ENCODE measurements around the gene ZNF169. TPM values are rescaled to one million over a fixed set of nuclear protein-coding genes. Genes with fewer than 3 reads are reported as not detected.
A peak's percentile ranks its signal among the peaks of the same experiment; 100 is the strongest.
"Not testable (repeated sequence)": the region's sequence is repeated elsewhere in the genome, so short reads cannot be mapped to it uniquely, and the experiment has no call there.

The ZNF169 gene
- total RNA-seq, 1 donor from 2014 or later: 1.6 TPM

GRCh38 chr9:94277885-94278536 is 18.9 kb downstream of the ZNF169 start:
- ATAC-seq: no peak
- intact Hi-C loops (cut with DNase I): no loop called here
- no peak for DNase-seq (ENCODE audit: missing footprints)

- DNase-seq (ENCODE audit: missing footprints) (no peak), ATAC-seq (no peak)
- intact Hi-C loops (cut with DNase I): no loop called here
These were observed 21.4 kb downstream of the ZNF169 start for GRCh38 chr9:94280409-94280989.

- ATAC-seq (no peak), DNase-seq (ENCODE audit: missing footprints) (no peak)
- intact Hi-C loops (cut with DNase I): no loop called here
These were observed 22.0 kb downstream of the ZNF169 start for GRCh38 chr9:94281101-94281500.

- ATAC-seq: no peak
- DNase-seq (ENCODE audit: missing footprints): no peak
- intact Hi-C loops (cut with DNase I): no loop called here
These were observed 27.0 kb downstream of the ZNF169 start for GRCh38 chr9:94286116-94286515.

GRCh38 chr9:94287877-94288513 is 28.9 kb downstream of the ZNF169 start:
- intact Hi-C loops (cut with DNase I): no loop called here
- ATAC-seq (peak; percentile 88), DNase-seq (ENCODE audit: missing footprints) (no peak)

GRCh38 chr9:94289691-94290090 is 30.6 kb downstream of the ZNF169 start:
- ATAC-seq: no peak
- intact Hi-C loops (cut with DNase I): no loop called here

GRCh38 chr9:94298949-94299599 is 40.0 kb downstream of the ZNF169 start:
- no peak for ATAC-seq
- DNase-seq (ENCODE audit: missing footprints): no peak
- intact Hi-C loops (cut with DNase I): no loop called here

More at GRCh38 chr9:94289691-94290090, 30.6 kb downstream of the ZNF169 start:
- no peak for DNase-seq (ENCODE audit: missing footprints)

GRCh38 chr9:94300470-94301301 is 41.6 kb downstream of the ZNF169 start:
- peak; percentile 23 for ATAC-seq
- intact Hi-C loops (cut with DNase I): no loop called here
- DNase-seq (ENCODE audit: missing footprints): no peak

GRCh38 chr9:94301583-94301982 is 42.5 kb downstream of the ZNF169 start:
- no peak for DNase-seq (ENCODE audit: missing footprints)
- intact Hi-C loops (cut with DNase I): no loop called here
- no peak for ATAC-seq

- DNase-seq (ENCODE audit: missing footprints) (no peak), ATAC-seq (no peak)
- intact Hi-C loops (cut with DNase I): no loop called here
These were observed 43.3 kb downstream of the ZNF169 start for GRCh38 chr9:94302426-94302825.

- ATAC-seq: no peak
- DNase-seq (ENCODE audit: missing footprints): no peak
- intact Hi-C loops (cut with DNase I): no loop called here
These were observed 44.2 kb downstream of the ZNF169 start for GRCh38 chr9:94303321-94303720.

GRCh38 chr9:94315034-94315984 is 56.2 kb downstream of the ZNF169 start:
- DNase-seq (ENCODE audit: missing footprints); intact Hi-C loops (cut with DNase I); ATAC-seq: not testable (repeated sequence)

GRCh38 chr9:94316236-94316635 is 57.1 kb downstream of the ZNF169 start:
- not testable (repeated sequence) for ATAC-seq

GRCh38 chr9:94317949-94318657 is 59.0 kb downstream of the ZNF169 start:
- intact Hi-C loops (cut with DNase I); ATAC-seq; DNase-seq (ENCODE audit: missing footprints): not testable (repeated sequence)

More at GRCh38 chr9:94316236-94316635, 57.1 kb downstream of the ZNF169 start:
- DNase-seq (ENCODE audit: missing footprints); intact Hi-C loops (cut with DNase I): not testable (repeated sequence)

GRCh38 chr9:94322342-94322940 is 63.3 kb downstream of the ZNF169 start:
- peak; percentile 44 for ATAC-seq
- intact Hi-C loops (cut with DNase I); DNase-seq (ENCODE audit: missing footprints): not testable (repeated sequence)

GRCh38 chr9:94323153-94323798 is 64.2 kb downstream of the ZNF169 start:
- intact Hi-C loops (cut with DNase I); DNase-seq (ENCODE audit: missing footprints); ATAC-seq: not testable (repeated sequence)

All from Right ventricle myocardium inferior (tissue), 1 donor.